LNCaP clone FGC (cell line): ENCODE measurements around the gene POLR2A.

Source experiments
- DNase-seq: peaks from one replicate; pipeline ENCODE4 v3.0.0-alpha.2; 2011; ENCODE audit warnings: low read depth
- H3K4me3 ChIP-seq: 2 replicates; pipeline ENCODE4 v1.5.1; 2011; ENCODE audit warnings: mild to moderate bottlenecking, low read depth, low read length, control low read depth
- CTCF ChIP-seq: IDR thresholded peaks from 2 replicates; pipeline ENCODE4 v1.5.1; 2012; ENCODE audit warnings: mild to moderate bottlenecking; ENCODE audit not compliant: control insufficient read depth, insufficient read depth; ENCODE audit errors: extremely low read depth

The POLR2A gene

GRCh38 chr17:7484067-7484918 is at the start of gene POLR2A:
TSS of gene POLR2A (plus strand) at chr17:7484366.
- peak; percentile 87 for DNase-seq
- no peak for TF ChIP-seq CTCF
- peak within 1 kb of the TSS; percentile 68 for H3K4me3 ChIP-seq

GRCh38 chr17:7435676-7436555 is 48.2 kb upstream of the POLR2A start:
- peak overlapping the region; percentile 60 for H3K4me3 ChIP-seq
- DNase-seq: no peak

GRCh38 chr17:7436556-7437368 is 47.4 kb upstream of the POLR2A start:
- peak overlapping the region; percentile 60 for H3K4me3 ChIP-seq
- peak; percentile 41 for DNase-seq
- TF ChIP-seq CTCF: peak; percentile 81

More at GRCh38 chr17:7435676-7436555, 48.2 kb upstream of the POLR2A start:
- no peak for TF ChIP-seq CTCF

GRCh38 chr17:7437369-7437863 is 46.8 kb upstream of the POLR2A start:
- no peak overlapping the region for H3K4me3 ChIP-seq
- DNase-seq: no peak
- TF ChIP-seq CTCF: no peak

GRCh38 chr17:7437950-7438614 is 46.1 kb upstream of the POLR2A start:
- DNase-seq: no peak
- no peak for TF ChIP-seq CTCF
- H3K4me3 ChIP-seq: no peak overlapping the region
